Ecto neural progenitor cell (in vitro differentiated cells): Measurements from ENCODE around the gene SFI1.

Experiments
- DNase-seq: peaks from one replicate; pipeline ENCODE4 v3.0.0-alpha.2; 2018; ENCODE audit warnings: low spot score

The SFI1 gene

DNA sequence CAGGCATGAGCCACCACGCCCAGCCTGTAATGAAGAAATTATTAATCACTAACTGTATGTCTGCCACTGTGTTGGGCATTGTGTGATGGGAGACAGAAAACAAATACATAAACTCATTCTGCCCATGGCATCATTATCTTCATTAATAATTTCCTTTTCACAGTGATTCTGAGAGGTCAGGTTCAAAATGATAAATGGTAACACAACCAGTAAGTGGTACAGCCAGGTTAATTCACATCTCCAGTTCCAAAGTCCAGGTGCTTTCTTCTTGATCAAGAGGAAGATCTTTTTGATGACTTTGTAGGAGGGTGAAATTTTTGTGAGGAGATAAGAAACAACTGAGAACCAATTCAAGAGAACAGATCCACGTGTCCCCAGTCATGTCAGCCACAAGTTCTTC, 98.9 kb downstream of the SFI1 start:
- no peak for DNase-seq

DNA sequence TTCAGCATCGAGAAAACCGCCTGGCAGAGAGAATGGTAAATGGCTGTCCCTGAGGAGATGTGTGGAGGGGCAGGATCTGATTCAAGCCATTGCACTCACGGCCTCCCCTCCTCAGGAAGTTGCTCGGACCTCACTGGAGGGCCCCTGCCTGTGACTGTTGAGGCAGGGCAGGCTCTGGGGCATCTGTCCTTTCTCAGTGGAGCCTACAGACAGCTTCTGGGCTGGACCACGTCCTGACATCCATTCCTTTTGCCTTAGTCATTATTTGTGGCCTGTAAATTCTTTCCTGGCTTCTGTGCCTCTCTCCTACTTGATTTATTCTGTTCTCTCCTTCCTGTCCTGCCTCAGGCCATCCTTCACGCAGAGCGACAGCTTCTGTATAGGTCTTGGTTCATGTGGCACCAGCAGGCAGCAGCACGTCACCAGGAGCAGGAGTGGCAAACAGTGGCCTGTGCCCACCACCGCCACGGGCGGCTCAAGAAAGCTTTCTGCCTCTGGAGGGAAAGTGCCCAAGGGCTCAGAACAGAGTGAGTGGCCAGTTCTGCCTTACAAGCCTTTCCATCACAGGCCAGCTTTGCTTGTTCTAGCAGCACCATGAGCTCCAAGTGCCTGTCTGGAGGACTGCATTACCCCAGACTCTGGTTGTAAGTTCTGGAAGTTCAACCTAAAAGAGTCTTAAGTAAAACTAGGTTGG, 106.1 kb downstream of the SFI1 start:
- no peak for DNase-seq

DNA sequence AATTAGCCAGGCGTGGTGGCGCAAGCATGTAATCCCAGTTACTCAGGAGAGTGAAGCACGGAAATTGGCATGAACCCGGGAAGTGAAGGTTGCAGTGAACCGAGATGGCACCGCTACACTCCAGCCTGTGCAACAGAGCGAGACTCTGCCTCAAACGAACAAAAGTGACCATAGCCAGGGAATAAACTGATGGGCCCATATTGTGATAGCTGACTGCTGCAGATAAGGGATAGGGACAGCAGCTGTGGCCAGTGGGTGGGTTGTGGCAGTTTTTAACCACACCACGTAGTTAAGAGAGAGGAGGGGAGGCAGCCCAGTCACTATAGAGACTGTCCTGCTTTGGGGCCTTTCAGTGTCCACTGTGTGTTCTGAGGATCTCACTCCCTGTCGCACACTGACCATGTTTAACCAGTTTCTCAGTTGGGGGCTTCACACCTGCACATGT, 106.8 kb downstream of the SFI1 start:
- DNase-seq = no peak

DNA sequence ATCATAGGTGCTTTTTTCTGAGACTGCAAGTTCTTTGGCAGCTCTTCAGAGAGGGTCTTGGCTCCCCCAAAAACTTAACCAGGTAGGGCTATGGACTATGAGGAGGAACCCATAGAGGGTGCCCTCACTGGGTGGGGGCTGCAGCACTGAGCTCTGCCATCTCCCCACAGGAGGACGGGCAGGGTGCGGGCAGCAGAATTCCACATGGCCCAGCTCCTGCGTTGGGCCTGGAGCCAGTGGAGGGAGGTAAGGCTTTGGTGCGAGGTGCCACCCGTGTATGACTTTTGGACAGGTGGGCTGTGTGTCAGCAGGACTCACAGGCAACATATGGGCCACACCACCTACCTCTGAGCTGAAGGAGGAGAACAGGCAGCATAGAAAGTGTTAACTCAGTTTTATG, 107.2 kb downstream of the SFI1 start:
- DNase-seq = no peak

- DNase-seq = no peak
These were observed 107.9 kb downstream of the SFI1 start for GRCh38 chr22:31604137-31604705.

DNA sequence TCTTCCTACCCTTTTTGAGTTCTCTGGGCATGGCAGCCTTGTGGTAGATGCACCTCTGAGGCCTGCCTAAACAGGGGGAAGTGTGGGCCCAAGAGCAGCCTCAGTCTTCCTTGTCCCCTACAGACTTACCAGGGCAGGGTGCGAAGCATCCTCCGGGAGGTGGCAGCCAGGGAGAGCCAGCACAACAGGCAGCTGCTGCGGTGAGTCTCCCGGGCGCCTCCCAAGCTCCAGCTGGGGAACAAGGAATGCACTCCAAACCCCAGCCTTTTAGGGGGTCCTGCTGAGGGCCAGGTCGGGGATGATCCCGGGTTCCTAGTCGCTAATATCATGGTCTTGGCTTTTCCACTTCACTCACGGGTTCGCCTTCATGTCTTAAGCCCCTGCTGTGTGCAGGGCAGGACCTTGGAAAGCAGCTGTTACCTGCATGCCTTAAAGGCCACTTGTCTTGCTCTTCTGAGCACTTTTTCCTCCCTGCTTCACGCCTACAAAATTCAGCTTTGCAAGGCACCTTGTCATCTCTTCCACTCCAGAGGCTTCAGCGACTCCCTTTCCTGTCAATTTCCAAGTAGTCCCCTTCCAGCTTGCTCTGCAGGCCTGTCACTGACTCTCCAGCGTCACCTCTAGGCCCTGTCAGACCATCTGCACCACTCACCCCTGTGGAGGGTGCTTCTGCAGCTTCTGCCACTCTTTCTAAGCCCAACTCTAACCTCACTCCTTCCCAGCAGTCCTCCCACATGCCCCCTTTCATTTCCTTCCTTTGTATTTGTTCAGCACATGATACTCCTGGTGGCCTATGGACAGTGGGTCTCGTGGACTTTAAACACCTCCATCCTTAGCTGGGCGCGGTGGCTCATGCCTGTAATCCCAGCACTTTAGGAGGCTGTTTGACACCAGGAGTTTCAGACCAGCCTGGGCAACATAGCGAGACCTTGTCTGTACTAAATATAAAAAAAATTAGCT, 108.7 kb downstream of the SFI1 start:
- no peak for DNase-seq

DNA sequence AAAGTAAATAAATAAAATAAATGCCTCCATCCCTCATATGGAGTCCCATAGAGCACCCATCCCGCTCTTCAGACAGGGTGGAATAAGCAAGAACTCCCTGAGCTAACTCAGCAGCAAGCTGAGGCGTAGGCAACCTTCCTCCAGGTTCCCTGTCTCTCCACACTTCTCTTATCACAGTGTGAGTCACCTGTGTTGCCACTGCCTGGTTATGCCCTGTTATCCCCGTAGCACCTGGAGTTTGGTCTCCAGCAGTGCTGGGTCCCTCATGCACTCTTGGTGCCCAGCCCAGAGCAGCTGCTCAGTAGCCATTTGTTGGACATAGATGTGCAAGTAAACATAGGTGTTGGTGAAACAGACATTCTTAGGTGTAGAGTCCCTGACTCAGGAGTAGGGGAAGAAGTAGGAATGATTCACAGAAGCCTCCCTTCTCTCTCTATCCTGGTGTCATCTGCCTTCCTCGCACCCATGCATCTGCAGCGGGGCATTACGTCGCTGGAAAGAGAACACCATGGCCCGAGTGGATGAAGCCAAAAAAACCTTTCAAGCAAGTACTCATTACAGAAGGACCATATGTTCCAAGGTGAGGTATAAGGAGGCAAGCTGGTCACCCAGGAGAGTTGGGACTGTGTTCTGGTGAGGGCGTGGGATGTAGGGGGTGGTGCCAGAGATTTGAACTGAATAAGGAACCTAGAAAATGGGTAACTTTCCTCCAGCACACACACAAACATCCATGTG, 109.7 kb downstream of the SFI1 start:
- no peak for DNase-seq

DNA sequence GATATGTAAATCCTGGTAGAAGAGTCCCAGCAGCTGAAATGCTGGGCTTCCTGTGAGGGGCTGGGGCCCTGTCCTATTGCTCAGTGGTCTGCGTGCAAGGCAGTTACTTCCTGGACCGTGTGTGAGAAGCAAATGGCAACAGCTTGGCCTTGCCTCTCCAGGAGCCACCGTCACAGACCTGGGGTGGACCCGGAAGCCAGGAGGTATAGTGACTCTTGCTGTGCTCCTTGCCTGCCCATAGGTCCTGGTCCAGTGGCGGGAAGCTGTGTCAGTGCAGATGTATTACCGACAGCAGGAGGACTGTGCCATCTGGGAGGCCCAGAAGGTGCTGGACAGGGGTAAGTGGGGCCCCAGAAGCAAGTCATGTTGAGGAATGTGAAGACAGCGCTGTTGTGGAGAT, 111.4 kb downstream of the SFI1 start:
- no peak for DNase-seq

DNA sequence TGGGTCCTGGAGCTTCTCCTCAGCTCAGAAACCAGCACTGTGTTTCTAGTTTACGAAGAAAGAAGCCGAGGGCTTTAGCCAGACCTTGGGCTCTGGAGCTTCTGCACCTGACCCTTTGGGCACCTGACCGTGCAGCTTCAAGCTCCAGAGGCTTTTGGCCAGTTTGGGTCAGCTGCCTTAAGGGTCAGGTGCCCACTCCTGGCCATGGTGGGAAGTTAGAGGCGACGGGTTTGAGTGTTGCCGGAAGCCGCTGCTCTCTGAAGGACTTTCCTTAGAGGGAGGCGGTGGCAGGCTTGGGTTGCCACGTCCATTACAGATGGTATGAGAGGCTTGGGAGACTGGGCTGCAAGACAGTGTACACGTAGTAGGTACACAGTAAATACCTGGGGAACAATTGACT, 113.4 kb downstream of the SFI1 start:
- DNase-seq = no peak

GRCh38 chr22:31610611-31611010, 114.3 kb downstream of the SFI1 start:
- DNase-seq = no peak

- no peak for DNase-seq
These were observed 114.9 kb downstream of the SFI1 start for GRCh38 chr22:31611061-31611760.

DNA sequence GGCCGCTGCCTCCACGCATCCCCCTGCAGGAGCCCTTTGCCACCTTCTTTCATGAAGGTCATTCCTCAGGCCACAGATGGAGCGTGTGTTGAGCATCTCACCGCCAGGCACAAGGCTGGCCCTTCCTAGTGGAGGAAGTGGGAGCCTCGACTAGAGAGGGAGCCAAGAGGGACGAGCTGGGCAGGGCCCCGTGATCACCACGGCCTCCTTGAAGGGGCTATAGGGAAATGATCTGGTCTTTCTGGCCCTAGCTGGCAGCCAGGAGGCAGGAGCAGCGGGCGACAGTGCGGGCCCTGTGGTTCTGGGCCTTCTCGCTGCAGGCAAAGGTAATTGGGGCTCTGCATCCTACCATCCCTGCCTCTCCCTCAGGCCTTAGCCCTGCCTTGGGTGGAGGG, 116.6 kb downstream of the SFI1 start:
- no peak for DNase-seq

DNA sequence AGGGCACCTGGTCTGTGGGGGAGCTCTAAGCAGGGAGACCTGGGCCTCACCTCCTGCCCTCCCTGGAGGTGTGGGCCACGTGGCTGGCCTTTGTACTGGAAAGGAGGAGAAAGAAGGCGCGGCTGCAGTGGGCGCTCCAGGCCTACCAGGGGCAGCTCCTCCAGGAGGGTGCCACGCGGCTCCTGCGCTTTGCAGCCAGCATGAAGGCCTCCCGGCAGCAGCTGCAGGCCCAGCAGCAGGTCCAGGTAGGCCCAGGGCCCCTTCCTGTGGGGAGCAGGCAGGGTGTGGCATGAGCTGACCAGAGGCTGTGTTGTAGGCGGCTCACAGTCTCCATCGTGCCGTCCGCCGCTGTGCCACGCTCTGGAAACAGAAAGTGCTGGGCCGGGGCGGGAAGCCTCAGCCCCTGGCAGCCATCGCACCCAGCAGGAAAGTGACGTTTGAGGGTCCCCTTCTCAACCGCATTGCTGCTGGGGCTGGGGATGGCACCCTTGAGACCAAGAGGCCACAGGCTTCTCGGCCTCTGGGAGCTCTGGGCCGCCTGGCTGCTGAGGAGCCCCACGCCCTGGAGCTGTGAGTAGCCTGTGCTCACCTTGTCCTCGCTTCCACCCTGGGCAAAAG, 117.1 kb downstream of the SFI1 start:
- no peak for DNase-seq

- no peak for DNase-seq
These were observed 117.6 kb downstream of the SFI1 start for GRCh38 chr22:31613904-31614296.

DNA sequence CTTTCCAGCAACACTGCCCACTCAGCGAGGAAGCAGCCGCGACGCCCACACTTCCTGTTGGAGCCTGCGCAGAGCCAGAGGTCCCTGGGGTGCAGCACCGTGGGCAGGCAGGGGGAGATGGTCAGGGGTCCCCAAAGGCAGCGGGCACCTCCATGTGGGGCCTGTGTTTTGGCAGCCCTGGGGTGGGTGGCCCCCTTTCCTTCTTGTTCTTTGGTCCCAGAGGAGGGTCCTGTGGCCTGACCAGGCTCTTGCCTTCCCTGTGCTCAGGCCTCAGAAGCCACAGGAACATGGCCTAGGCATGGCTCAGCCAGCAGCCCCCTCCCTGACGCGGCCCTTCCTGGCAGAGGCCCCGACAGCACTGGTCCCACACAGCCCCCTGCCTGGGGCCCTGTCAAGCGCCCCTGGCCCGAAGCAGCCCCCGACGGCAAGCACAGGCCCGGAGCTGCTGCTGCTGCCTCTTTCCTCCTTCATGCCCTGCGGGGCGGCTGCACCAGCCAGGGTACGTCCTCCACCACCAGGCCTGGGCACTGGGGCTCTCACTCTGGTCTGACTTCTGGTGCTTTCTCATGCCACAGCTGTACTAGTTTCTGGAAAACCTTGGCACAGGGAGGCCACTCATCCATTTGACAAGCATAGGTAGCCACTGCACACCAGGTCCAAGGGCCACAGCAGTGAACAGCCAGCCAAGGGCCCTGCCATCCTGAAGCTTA, 118.6 kb downstream of the SFI1 start:
- no peak for DNase-seq

- DNase-seq = no peak
These were observed 119.1 kb downstream of the SFI1 start for GRCh38 chr22:31615491-31615860.

GRCh38 chr22:31615940-31616314, 119.6 kb downstream of the SFI1 start:
- DNase-seq = no peak

DNA sequence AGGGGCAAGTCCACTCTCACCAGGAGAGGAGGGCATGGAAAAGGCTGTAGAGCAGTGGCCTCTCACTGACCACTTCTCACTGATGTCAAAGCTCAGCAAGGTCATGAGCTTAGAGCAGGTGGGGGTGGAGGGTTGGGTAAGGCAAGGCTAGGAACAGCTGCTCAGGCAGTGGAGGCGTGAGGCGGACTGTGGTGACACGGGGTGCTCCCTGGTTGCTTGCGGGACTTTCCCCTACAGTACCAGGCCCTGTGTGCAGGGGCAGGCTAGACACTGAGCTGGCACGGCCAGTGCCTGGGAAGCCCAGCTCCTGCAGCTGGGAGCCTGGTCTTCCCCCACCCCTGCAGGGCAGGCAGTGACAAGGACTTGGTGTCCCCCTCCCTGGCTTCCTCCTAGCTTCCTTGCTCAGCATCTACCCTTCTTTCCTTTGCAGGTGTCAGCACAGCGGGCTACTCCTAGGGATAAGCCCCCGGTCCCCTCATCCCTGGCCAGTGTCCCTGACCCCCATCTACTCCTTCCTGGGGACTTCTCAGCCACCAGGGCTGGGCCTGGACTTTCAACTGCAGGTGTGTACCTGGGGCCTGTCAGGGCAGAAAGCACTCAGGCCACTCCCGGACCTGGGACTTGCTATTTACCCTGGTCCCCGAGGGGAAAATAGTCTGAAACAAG, 120.1 kb downstream of the SFI1 start:
- no peak for DNase-seq

GRCh38 chr22:31618057-31618456, 121.7 kb downstream of the SFI1 start:
- DNase-seq = no peak
